ENCODE measurements around the gene CD101.

The CD101 gene

GRCh38 chr1:117022114-117022513 is 20.6 kb downstream of the CD101 start:
- H3K4me3 ChIP-seq (ENCODE audit: low read depth, low read length) = no peak overlapping the region
- no peak for DNase-seq (ENCODE audit: low read depth)
- TF ChIP-seq CTCF (IDR thresholded peaks at IDR 0.05; ENCODE audit: insufficient read depth, low read depth, low read length, missing control alignments) = no peak

- DNase-seq (ENCODE audit: low read depth) = no peak
- TF ChIP-seq CTCF (IDR thresholded peaks at IDR 0.05; ENCODE audit: insufficient read depth, low read depth, low read length, missing control alignments) = no peak
- no peak overlapping the region for H3K4me3 ChIP-seq (ENCODE audit: low read depth, low read length)
These were observed 24.0 kb downstream of the CD101 start for GRCh38 chr1:117025568-117025967.

GRCh38 chr1:117026361-117026760 is 24.8 kb downstream of the CD101 start:
- H3K4me3 ChIP-seq (ENCODE audit: low read depth, low read length) = no peak overlapping the region
- no peak for TF ChIP-seq CTCF (IDR thresholded peaks at IDR 0.05; ENCODE audit: insufficient read depth, low read depth, low read length, missing control alignments)
- DNase-seq (ENCODE audit: low read depth) = no peak

- DNase-seq (ENCODE audit: low read depth) = no peak
- TF ChIP-seq CTCF (IDR thresholded peaks at IDR 0.05; ENCODE audit: insufficient read depth, low read depth, low read length, missing control alignments) = no peak
- H3K4me3 ChIP-seq (ENCODE audit: low read depth, low read length) = no peak overlapping the region
These were observed 28.1 kb downstream of the CD101 start for GRCh38 chr1:117029685-117030084.

- H3K4me3 ChIP-seq (ENCODE audit: low read depth, low read length) = no peak overlapping the region
- DNase-seq (ENCODE audit: low read depth) = no peak
- TF ChIP-seq CTCF (IDR thresholded peaks at IDR 0.05; ENCODE audit: insufficient read depth, low read depth, low read length, missing control alignments) = no peak
These were observed 28.8 kb downstream of the CD101 start for GRCh38 chr1:117030271-117030877.

GRCh38 chr1:117032266-117032665 is 30.7 kb downstream of the CD101 start:
- DNase-seq (ENCODE audit: low read depth) = no peak
- no peak for TF ChIP-seq CTCF (IDR thresholded peaks at IDR 0.05; ENCODE audit: insufficient read depth, low read depth, low read length, missing control alignments)
- no peak overlapping the region for H3K4me3 ChIP-seq (ENCODE audit: low read depth, low read length)

All from GM12865 (cell line).